Measurements from ENCODE around the gene CEP131.
A peak's percentile ranks its signal among the peaks of the same experiment; 100 is the strongest.

CEP131 gene

DNA sequence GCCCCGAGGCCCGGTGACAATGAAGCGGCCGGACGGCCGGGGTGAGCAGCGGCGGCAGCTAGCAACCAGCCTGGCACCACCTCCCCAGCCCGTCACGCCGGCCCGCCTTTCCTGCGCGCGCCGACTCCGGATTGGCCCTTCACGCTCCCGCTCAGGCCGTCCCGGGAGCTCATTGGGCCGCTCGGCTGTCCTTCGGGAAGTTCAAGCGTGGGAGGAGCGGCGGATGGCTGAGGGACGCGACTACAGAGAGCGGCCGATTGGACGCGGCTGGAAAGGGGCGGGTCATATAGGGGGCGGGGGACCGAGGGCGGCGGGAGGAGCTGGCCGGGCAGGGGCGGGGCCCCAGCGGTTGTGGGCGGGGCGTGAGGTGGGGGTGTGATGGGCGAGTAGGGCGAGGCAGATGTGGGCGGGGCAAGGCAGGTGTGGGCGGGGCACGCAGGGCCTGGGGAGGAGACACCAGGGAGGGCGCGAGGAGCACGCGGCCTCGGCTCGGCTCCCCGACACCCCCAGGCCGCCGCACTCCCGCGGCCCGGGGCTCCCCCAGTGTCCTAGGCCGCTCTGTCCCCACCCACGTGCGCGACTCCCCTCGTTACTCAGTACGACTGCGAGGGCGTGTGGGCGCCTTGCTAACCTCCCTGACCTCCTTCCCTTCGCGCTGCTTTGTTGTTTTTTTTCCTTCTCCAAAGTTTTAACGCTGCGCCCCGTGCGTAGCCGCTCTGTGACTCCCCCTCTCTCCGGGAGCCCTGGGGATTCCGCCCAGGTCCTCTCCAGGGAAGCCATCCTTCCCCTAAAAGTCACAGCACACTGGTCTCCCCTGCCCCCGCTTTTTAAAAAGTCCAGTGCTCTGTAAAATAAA is at the start of gene CEP131:
CEP131 (minus strand) TSS at position 60 of the 856 bp plus-strand sequence. CDS start 2,909 bp downstream, outside the sequence.
- peak; percentile 96 for DNase-seq (ENCODE audit: low read depth)
- peak within 1 kb of the TSS; percentile 61 for H3K4me3 ChIP-seq (ENCODE audit: control insufficient read depth, low read depth, low read length)
- TF ChIP-seq, protein P1, sequence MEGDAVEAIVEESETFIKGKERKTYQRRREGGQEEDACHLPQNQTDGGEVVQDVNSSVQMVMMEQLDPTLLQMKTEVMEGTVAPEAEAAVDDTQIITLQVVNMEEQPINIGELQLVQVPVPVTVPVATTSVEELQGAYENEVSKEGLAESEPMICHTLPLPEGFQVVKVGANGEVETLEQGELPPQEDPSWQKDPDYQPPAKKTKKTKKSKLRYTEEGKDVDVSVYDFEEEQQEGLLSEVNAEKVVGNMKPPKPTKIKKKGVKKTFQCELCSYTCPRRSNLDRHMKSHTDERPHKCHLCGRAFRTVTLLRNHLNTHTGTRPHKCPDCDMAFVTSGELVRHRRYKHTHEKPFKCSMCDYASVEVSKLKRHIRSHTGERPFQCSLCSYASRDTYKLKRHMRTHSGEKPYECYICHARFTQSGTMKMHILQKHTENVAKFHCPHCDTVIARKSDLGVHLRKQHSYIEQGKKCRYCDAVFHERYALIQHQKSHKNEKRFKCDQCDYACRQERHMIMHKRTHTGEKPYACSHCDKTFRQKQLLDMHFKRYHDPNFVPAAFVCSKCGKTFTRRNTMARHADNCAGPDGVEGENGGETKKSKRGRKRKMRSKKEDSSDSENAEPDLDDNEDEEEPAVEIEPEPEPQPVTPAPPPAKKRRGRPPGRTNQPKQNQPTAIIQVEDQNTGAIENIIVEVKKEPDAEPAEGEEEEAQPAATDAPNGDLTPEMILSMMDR (conservative IDR thresholded peaks at IDR 0.05; ENCODE audit: control insufficient read depth, insufficient read depth, low read depth, low read length): no peak

DNA sequence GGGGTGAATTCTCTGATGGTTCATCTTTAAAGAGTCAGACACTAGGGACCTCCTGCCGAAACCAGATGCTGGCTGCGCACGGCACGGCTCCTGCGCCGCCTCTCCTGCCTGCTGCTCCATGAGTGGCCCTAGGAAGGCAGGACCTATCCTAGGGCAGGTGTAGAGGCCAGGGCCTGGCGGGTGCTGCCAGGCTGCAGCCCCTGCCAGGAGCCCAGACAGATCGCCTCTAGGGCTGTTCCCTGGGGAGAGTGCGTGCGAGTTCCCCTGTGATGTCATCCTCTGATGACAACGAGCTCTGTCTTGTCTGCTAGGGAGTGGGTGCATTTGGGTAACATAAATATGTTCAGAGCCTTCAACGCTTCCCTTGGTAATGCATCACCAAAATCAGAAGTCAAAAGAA is 48.5 kb upstream of the CEP131 start:
- DNase-seq (ENCODE audit: low read depth): no peak
- no peak overlapping the region for H3K4me3 ChIP-seq (ENCODE audit: control insufficient read depth, low read depth, low read length)
- TF ChIP-seq, protein P1 (conservative IDR thresholded peaks at IDR 0.05; ENCODE audit: control insufficient read depth, insufficient read depth, low read depth, low read length): no peak

DNA sequence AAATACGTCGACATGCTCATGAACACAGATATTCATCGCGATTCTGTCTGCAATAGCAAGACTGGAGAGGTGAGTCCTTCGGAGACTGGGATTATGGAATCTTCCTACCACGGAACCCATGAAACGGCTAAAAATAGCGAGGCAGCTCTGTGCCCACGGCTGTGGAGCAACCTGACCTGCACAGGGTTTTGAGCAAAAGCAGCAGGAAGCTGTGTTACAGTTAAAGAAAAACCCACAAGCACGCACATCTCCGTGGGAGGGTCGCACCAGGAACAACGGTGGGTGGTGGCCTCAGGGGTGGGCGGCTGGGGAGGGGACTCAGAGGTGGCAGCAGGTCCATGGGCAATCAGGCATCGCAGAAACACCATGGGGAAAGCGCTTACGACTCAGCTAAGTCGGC is 47.5 kb upstream of the CEP131 start:
- no peak for DNase-seq (ENCODE audit: low read depth)

DNA sequence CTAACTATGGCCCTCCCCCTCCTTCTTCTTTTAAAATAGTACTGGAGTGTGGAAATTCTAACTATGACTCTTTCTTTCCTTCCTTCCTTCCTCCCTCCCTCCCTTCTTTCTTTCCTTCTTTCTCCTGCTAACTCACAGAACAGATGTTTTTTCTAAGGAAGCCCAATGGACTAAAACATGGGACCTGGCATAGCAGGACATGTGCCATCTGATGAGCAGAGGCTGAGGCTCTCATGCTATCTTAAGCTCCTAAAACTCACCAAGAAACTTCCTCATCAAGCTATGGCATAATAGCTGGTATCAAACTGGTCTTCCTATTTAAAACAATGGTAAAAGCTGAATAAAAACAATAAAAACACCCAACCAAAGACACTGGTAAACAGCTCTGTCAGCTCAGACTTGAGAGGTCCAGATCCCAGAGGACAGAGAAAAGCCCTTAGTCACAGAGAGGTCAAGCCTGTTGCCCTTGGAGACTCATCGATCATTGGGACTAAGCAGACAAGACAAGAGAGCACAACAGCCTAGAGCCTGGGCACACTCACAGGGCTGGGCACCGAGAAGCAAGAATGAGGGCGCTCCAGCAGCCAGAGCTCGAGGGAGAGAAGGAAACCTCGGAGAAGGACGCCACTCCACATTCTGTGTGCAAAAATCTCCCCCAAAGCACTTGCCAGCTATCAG is 44.8 kb upstream of the CEP131 start:
- DNase-seq (ENCODE audit: low read depth): no peak
- no peak overlapping the region for H3K4me3 ChIP-seq (ENCODE audit: control insufficient read depth, low read depth, low read length)
- TF ChIP-seq, protein P1 (conservative IDR thresholded peaks at IDR 0.05; ENCODE audit: control insufficient read depth, insufficient read depth, low read depth, low read length): no peak

More for the DNA sequence above, 47.5 kb upstream of the CEP131 start:
- H3K4me3 ChIP-seq (ENCODE audit: control insufficient read depth, low read depth, low read length): no peak overlapping the region
- TF ChIP-seq, protein P1 (conservative IDR thresholded peaks at IDR 0.05; ENCODE audit: control insufficient read depth, insufficient read depth, low read depth, low read length): no peak

DNA sequence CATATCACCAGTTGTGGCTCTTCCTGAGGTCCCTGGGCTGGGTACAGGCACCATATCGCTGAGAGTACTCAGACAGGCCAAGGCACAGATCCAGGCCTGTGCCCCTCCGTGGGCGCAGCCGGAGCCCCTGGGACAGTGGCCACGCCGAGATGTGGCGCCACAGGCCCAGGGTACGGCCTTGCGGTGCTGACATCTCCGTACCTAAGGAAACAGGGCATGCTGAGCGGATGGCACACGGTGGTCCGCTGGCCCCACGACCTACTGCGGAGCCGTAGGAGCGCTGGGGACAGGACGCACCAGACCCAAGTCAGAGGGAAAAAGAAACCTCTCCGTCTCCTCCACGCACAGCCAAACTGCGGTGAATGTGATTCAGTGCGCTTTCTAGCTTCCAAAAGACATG is 42.8 kb upstream of the CEP131 start:
- TF ChIP-seq, protein P1 (conservative IDR thresholded peaks at IDR 0.05; ENCODE audit: control insufficient read depth, insufficient read depth, low read depth, low read length): no peak

DNA sequence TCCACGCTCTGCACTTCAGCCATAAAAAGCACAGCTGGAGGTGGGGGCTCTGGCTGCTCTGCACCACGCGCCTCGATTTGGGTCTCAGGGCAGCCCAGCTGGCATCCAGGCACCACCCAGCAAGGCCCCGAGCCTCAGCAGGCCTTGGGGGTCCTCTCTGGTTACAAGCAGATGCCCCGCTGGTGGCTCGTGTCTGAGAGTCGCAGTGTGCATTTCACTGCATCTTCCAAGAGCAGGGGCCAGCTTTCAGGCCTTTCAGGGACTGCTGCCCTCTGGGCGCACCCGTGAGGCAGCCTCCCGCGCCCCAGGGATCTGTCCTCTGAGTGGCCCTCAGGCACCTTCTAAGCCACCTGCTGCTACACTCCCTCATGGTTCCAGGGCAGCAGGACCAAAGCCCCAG is 41.9 kb upstream of the CEP131 start:
- H3K4me3 ChIP-seq (ENCODE audit: control insufficient read depth, low read depth, low read length): no peak overlapping the region
- TF ChIP-seq, protein P1 (conservative IDR thresholded peaks at IDR 0.05; ENCODE audit: control insufficient read depth, insufficient read depth, low read depth, low read length): no peak
- no peak for DNase-seq (ENCODE audit: low read depth)

More for the DNA sequence above, 42.8 kb upstream of the CEP131 start:
- no peak for DNase-seq (ENCODE audit: low read depth)
- H3K4me3 ChIP-seq (ENCODE audit: control insufficient read depth, low read depth, low read length): no peak overlapping the region

All from fibroblast of mammary gland (primary cell).